GM06990 (cell line): Measurements from ENCODE around the gene FAM117B.
"Not testable (repeated sequence)": the region's sequence is repeated elsewhere in the genome, so short reads cannot be mapped to it uniquely, and the experiment has no call there.

Source experiments
- DNase-seq: peaks from one replicate; pipeline ENCODE4 v3.0.0-alpha.2; 2011; ENCODE audit not compliant: insufficient read length; ENCODE audit errors: extremely low read depth
- H3K27me3 ChIP-seq: replicated peaks from 2 replicates; pipeline ENCODE4 v1.6.0; 2011; ENCODE audit warnings: low read length; ENCODE audit not compliant: control insufficient read depth, insufficient read depth
- H3K36me3 ChIP-seq: 2 replicates; pipeline ENCODE4 v1.5.1; 2011; ENCODE audit warnings: low read length; ENCODE audit not compliant: control insufficient read depth, insufficient read depth
- H3K4me3 ChIP-seq: replicated peaks from 2 replicates; pipeline ENCODE4 v1.5.1; 2011; ENCODE audit warnings: low read depth, mild to moderate bottlenecking, control low read depth, low read length
- CTCF ChIP-seq: IDR thresholded peaks from 2 replicates; pipeline ENCODE4 v1.5.1; 2011; ENCODE audit warnings: low read length, control low read depth, mild to moderate bottlenecking, inconsistent platforms; ENCODE audit not compliant: insufficient read depth, poor library complexity, severe bottlenecking

FAM117B gene

GRCh38 chr2:202790676-202791075 is 155.9 kb downstream of the FAM117B start:
- DNase-seq, result no peak
- Histone ChIP-seq H3K36me3 (no peaks in the 10 kb centered on the region), H3K27me3 (no peaks in the 10 kb centered on the region), H3K4me3 (no peak overlapping the region)
- TF ChIP-seq CTCF, result no peak

- Histone ChIP-seq H3K27me3 (no peaks in the 10 kb centered on the region), H3K4me3 (no peak overlapping the region), H3K36me3 (no peaks in the 10 kb centered on the region)
- DNase-seq, result no peak
- no peak for TF ChIP-seq CTCF
Measured at GRCh38 chr2:202797944-202798343, 163.2 kb downstream of the FAM117B start.

- DNase-seq, H3K36me3 ChIP-seq, H3K4me3 ChIP-seq, H3K27me3 ChIP-seq: not testable (repeated sequence)
Measured at GRCh38 chr2:202805911-202806310, 171.1 kb downstream of the FAM117B start.

GRCh38 chr2:202807431-202808138 is 172.8 kb downstream of the FAM117B start:
- H3K36me3 ChIP-seq, DNase-seq, H3K4me3 ChIP-seq, H3K27me3 ChIP-seq: not testable (repeated sequence)

- Histone ChIP-seq H3K27me3 (no peaks in the 10 kb centered on the region), H3K4me3 (no peak overlapping the region), H3K36me3 (no peaks in the 10 kb centered on the region)
- DNase-seq, result no peak
- TF ChIP-seq CTCF, result no peak
Measured at GRCh38 chr2:202808754-202809153, 174.0 kb downstream of the FAM117B start.

GRCh38 chr2:202813387-202813786 is 178.6 kb downstream of the FAM117B start:
- DNase-seq, result no peak
- no peak for TF ChIP-seq CTCF
- Histone ChIP-seq H3K36me3 (no peaks in the 10 kb centered on the region), H3K27me3 (no peaks in the 10 kb centered on the region), H3K4me3 (no peak overlapping the region)

- Histone ChIP-seq H3K27me3 (no peaks in the 10 kb centered on the region), H3K36me3 (no peaks in the 10 kb centered on the region), H3K4me3 (no peak overlapping the region)
- DNase-seq, result no peak
- TF ChIP-seq CTCF, result no peak
Measured at GRCh38 chr2:202814226-202814625, 179.5 kb downstream of the FAM117B start.
